ENCODE measurements around the gene NOBOX.
"Not testable (repeated sequence)": the region's sequence is repeated elsewhere in the genome, so short reads cannot be mapped to it uniquely, and the experiment has no call there.

GRCh38 chr7:144348625-144349024 lies 54.9 kb downstream of the NOBOX start:
- not testable (repeated sequence) for TF ChIP-seq CTCF (IDR thresholded peaks at IDR 0.05); POLR2AphosphoS5 (IDR thresholded peaks at IDR 0.05; ENCODE audit: insufficient read depth in 1 of 2, low read depth in 1 of 2)
